ENCODE data around the gene CENPN.

- no peak for TF ChIP-seq CTCF (IDR thresholded peaks at IDR 0.05 in 8 of 11, conservative IDR thresholded peaks at IDR 0.05 in 3 of 11)
- TF ChIP-seq POLR2A (IDR thresholded peaks at IDR 0.05) = no peak
- no peak for TF ChIP-seq POLR2AphosphoS5 (IDR thresholded peaks at IDR 0.05)
These were observed 55.0 kb downstream of the CENPN start for GRCh38 chr16:81061871-81062608.
